ENCODE results near the gene CDH23.
"Not testable (repeated sequence)": the region's sequence is repeated elsewhere in the genome, so short reads cannot be mapped to it uniquely, and the experiment has no call there.

CDH23 gene

GRCh38 chr10:71396711-71397295 is at the start of gene CDH23:
TSS of gene CDH23 (plus strand) at chr10:71396920. CDS start at chr10:71439832, 42,912 bp downstream.
- DNase-seq: no peak

- DNase-seq: no peak
Observed at GRCh38 chr10:71347587-71348395, 48.9 kb upstream of the CDH23 start.

GRCh38 chr10:71348850-71349249 is 47.9 kb upstream of the CDH23 start:
- no peak for DNase-seq

- DNase-seq: no peak
Observed at GRCh38 chr10:71349406-71349805, 47.3 kb upstream of the CDH23 start.

- no peak for DNase-seq
Observed at GRCh38 chr10:71351087-71351486, 45.6 kb upstream of the CDH23 start.

- DNase-seq: no peak
Observed at GRCh38 chr10:71351628-71352319, 44.9 kb upstream of the CDH23 start.

- DNase-seq: no peak
Observed at GRCh38 chr10:71353639-71354038, 43.1 kb upstream of the CDH23 start.

- DNase-seq: no peak
Observed at GRCh38 chr10:71354776-71355175, 41.9 kb upstream of the CDH23 start.

GRCh38 chr10:71355886-71356285 is 40.8 kb upstream of the CDH23 start:
- no peak for DNase-seq

GRCh38 chr10:71357792-71358265 is 38.9 kb upstream of the CDH23 start:
- peak; percentile 14 for DNase-seq

- no peak for DNase-seq
Observed at GRCh38 chr10:71358277-71358676, 38.4 kb upstream of the CDH23 start.

GRCh38 chr10:71358906-71359305 is 37.8 kb upstream of the CDH23 start:
- DNase-seq: not testable (repeated sequence)

GRCh38 chr10:71359364-71360046 is 37.2 kb upstream of the CDH23 start:
- DNase-seq: no peak

- no peak for DNase-seq
Observed at GRCh38 chr10:71360735-71361134, 36.0 kb upstream of the CDH23 start.

GRCh38 chr10:71361581-71361980 is 35.1 kb upstream of the CDH23 start:
- DNase-seq: no peak

- DNase-seq: no peak
Observed at GRCh38 chr10:71362141-71362540, 34.6 kb upstream of the CDH23 start.

GRCh38 chr10:71363936-71364335 is 32.8 kb upstream of the CDH23 start:
- DNase-seq: no peak

- DNase-seq: no peak
Observed at GRCh38 chr10:71365366-71365765, 31.4 kb upstream of the CDH23 start.

GRCh38 chr10:71366690-71367089 is 30.0 kb upstream of the CDH23 start:
- DNase-seq: no peak

- DNase-seq: peak; percentile 9
Observed at GRCh38 chr10:71367271-71367670, 29.4 kb upstream of the CDH23 start.

- no peak for DNase-seq
Observed at GRCh38 chr10:71368176-71368575, 28.5 kb upstream of the CDH23 start.

- peak; percentile 7 for DNase-seq
Observed at GRCh38 chr10:71368643-71369042, 28.1 kb upstream of the CDH23 start.

GRCh38 chr10:71369602-71370001 is 27.1 kb upstream of the CDH23 start:
- no peak for DNase-seq
